Choroid plexus epithelial cell (primary cell): ENCODE measurements around the gene ZNF12.
A peak's percentile ranks its signal among the peaks of the same experiment; 100 is the strongest.
"Not testable (repeated sequence)": the region's sequence is repeated elsewhere in the genome, so short reads cannot be mapped to it uniquely, and the experiment has no call there.

ENCODE experiments used
- DNase-seq: peaks from one replicate; pipeline ENCODE4 v3.0.0-alpha.2; 2010; ENCODE audit warnings: low read depth
- H3K4me3 ChIP-seq: 2 replicates; pipeline ENCODE4 v1.5.1; 2011; ENCODE audit warnings: low read depth, mild to moderate bottlenecking, control low read depth, low read length, moderate library complexity
- TF ChIP-seq, protein P1 (sequence below): conservative IDR thresholded peaks from 2 replicates; pipeline ENCODE4 v1.5.1; 2011; ENCODE audit warnings: low read depth, mild to moderate bottlenecking, control low read depth, inconsistent platforms, low read length, moderate library complexity

The ZNF12 gene

DNA sequence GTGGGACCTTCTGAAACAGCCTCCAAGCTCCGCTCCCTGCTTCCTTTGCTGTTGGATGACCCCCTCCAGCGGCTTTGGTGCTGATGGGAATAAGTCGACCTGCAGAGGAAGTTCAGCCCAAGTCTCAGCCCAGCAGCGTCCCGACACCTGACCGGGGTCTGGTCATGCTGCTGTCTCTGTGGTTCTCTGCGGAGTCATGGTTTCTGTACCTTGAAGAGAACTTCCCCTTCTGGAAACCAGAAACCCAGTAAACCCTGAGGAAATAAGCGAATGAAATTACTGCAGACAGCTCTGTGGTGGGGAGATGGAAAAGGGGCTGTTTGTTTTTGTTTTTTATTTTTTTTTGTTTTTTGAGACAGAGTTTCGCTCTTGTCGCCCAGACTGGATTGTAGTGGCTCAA is 18.3 kb upstream of the ZNF12 start:
- no peak overlapping the region for H3K4me3 ChIP-seq
- TF ChIP-seq, protein P1, sequence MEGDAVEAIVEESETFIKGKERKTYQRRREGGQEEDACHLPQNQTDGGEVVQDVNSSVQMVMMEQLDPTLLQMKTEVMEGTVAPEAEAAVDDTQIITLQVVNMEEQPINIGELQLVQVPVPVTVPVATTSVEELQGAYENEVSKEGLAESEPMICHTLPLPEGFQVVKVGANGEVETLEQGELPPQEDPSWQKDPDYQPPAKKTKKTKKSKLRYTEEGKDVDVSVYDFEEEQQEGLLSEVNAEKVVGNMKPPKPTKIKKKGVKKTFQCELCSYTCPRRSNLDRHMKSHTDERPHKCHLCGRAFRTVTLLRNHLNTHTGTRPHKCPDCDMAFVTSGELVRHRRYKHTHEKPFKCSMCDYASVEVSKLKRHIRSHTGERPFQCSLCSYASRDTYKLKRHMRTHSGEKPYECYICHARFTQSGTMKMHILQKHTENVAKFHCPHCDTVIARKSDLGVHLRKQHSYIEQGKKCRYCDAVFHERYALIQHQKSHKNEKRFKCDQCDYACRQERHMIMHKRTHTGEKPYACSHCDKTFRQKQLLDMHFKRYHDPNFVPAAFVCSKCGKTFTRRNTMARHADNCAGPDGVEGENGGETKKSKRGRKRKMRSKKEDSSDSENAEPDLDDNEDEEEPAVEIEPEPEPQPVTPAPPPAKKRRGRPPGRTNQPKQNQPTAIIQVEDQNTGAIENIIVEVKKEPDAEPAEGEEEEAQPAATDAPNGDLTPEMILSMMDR, result no peak
- no peak for DNase-seq

DNA sequence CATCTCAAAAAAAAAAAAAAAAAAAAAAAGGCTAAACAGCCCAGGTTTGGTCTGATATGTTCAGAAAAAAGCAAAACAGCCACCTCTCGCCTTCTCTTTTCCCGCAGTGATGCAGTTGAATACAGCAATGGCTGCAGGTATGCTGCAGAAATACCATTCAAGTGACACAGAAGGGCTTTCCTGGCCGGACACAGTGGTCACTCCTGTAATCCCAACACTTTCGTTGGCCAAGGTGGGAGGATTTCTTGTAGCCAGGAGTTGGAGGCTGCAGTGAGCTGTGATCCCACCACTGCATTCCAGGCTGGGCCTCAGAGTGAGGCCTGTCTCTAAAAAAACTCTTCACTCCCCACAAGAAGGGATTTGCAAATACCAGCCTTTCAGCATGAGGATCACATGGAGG is 17.6 kb upstream of the ZNF12 start:
- DNase-seq, H3K4me3 ChIP-seq: not testable (repeated sequence)

DNA sequence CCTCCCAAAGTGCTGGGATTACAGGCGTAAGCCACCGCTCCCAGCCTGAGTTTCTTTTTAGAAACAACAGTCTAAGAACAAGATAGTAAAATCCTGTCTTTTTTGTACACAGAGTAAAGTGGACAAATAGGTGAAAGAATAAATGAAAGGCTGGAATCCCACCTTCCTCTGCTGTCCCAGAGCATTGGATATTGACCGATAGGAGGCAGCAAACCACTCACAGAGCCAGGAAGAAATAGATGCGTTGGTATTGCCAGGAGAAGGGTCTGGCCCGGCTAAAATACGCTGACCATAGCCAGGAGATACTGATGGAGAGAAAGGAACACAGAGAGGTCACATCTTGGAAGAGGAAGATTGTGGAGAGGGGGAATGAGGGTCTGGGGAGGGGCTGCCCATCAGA is 11.4 kb upstream of the ZNF12 start:
- H3K4me3 ChIP-seq, result no peak overlapping the region
- DNase-seq, result no peak
- TF ChIP-seq, protein P1, result peak; percentile 14

DNA sequence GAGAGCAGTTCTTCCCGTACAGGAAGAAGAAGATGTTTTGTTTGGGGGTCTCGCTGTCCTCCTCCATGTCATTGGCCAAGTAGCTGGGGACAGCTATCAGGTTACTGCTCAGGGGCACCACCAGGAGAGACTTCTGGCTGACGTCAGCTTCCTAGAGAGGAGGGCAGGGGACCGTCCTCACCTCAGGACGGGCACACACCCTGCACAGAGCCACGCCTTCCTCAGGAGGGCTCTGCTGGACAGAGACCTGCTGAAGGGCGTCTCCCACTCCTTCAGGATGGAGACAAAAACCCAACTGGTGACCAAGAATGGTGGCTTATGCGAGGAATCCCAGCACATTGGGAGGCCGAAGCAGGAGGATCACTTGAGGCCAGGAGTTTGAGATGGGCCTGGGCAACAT is 9.2 kb upstream of the ZNF12 start:
- not testable (repeated sequence) for DNase-seq, H3K4me3 ChIP-seq

DNA sequence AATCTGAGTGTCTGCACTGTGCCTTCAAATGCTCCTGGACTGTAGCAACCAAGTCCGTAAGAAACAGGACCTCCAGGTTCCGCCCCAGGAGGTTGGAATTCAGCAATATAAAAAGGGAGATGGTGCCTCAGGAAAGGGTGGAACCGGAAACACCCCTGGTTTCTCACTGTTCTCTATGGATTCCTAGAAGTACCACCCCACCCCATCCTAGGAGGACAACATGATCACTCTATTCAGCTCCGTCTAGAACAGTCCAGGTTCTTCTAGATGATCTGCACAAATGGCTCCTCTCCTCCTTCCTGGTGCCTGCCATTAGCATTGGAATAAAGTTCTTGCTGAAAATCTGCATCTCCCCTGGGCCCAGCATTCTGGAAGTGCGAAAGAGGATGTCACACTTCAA is 7.6 kb upstream of the ZNF12 start:
- TF ChIP-seq, protein P1, result no peak
- H3K4me3 ChIP-seq, result no peak overlapping the region
- no peak for DNase-seq

DNA sequence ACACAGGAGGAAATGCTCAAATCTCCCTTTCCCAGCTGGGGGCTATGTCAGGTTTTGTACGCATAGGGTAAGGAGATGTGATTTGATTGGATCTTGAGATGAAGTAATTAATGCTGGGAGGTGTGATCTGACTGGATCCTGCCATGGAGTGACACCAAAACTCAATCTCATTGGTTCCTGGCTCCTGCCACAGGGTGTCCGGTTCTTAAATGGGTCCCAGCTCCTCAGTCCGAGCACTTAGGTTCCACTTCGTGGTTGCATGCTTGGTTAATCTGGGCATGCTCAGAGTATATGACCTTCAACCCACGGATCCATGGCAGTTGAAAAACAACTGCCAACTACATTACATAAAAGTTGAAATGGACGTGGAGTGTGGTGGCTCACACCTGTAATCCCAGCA is 3.1 kb upstream of the ZNF12 start:
- TF ChIP-seq, protein P1, result no peak
- H3K4me3 ChIP-seq, result no peak overlapping the region
- no peak for DNase-seq

DNA sequence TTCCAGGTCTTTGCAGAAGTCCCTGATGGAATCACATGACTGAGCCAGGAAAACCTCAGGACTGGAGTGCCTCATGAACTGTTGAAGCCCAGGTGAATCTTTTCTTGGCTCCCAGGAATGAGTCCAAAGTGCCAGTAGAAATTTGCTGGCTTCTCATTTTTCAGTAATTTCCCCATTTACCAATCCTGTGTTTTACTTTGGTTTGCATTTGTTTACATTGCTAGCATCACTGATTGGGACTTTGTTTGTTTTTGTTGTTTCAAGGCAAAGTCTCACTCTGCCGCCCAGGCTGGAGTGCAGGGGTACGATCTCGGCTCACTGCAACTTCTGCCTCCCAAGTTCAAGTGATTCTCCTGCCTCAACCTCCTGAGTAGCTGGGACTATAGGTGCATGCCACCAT is 1.6 kb upstream of the ZNF12 start:
- TF ChIP-seq, protein P1, result no peak
- no peak for DNase-seq
- no peak overlapping the region for H3K4me3 ChIP-seq

DNA sequence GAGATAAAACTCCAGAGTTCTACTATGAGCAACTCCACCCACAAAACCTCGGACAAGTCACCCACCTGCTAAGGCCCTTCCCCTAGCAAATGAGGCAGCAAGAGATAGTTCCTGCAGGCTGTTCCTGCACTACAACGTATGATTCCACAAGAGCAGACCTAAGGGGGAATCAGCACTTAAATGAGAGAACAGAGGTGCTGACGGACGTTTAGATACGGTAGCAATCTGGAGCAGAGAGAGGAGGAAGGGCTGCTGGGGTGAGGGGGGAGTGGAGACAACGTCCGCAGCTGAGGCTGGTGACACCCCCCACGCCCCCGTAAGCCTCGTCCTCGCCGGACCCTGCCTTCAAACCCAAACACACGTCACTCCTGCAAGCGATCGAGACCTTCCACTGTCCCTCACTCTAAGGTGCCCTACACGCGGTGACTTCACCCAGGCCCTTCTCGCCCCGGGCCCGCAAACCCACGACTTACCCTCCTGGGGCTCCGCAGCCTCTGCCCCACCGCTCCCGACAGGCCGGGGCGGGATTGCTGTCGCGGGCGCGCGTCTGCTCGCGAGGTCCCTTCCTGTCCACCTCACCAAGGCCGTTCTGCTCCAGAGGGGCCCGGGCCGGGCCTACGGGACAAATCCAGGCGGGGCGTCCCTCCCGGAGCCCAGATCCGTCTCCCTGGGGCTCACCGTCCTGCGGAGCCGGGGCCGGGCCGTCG is 635 bp downstream of the ZNF12 start:
- peak overlapping the region; percentile 89 for H3K4me3 ChIP-seq
- TF ChIP-seq, protein P1, result no peak
- peak; percentile 51 for DNase-seq
